Astrocyte (in vitro differentiated cells and primary cell): ENCODE data around the gene VGLL4.

Experiments
- EZH2 ChIP-seq: IDR thresholded peaks from 2 replicates; pipeline ENCODE4 v1.6.1; 2012; ENCODE audit warnings: mild to moderate bottlenecking, low read length, inconsistent platforms; ENCODE audit not compliant: insufficient read depth
- TF ChIP-seq, protein P1 (sequence below): IDR thresholded peaks from 2 replicates; pipeline ENCODE4 v1.5.1; 2011; ENCODE audit warnings: low read depth, mild to moderate bottlenecking, inconsistent platforms, low read length, moderate library complexity; ENCODE audit not compliant: insufficient read depth

DNA sequence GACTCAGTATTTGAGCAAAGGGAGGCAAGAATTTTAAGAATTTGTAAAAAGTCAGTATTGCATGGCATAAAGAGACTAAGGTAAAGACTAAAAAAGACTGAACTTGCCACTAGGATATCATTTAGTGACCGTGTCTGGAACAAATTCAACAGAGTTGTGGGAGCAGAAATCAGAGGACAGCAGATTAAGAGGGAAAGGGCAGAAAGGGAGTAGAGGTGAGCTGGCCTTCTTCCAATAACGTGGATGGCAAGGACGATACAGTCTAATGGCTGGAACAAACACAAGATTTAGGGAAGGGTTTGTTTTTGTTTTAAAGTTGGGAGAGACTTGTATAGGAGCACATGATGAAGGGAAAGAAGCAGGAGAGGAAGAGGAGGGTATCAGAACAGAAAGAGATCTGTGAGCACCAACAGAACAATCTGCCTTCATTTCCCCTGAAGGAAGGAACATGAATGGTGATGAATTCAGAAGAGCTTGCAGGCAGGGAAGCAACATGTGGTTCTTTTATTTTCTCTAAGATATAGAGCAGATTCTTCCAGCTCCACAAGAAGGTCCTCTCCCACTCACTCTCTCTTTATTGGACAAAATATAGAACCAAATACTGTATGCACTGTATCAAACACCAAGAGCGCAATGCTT, 8.6 kb downstream of the VGLL4 start:
- TF ChIP-seq, protein P1, sequence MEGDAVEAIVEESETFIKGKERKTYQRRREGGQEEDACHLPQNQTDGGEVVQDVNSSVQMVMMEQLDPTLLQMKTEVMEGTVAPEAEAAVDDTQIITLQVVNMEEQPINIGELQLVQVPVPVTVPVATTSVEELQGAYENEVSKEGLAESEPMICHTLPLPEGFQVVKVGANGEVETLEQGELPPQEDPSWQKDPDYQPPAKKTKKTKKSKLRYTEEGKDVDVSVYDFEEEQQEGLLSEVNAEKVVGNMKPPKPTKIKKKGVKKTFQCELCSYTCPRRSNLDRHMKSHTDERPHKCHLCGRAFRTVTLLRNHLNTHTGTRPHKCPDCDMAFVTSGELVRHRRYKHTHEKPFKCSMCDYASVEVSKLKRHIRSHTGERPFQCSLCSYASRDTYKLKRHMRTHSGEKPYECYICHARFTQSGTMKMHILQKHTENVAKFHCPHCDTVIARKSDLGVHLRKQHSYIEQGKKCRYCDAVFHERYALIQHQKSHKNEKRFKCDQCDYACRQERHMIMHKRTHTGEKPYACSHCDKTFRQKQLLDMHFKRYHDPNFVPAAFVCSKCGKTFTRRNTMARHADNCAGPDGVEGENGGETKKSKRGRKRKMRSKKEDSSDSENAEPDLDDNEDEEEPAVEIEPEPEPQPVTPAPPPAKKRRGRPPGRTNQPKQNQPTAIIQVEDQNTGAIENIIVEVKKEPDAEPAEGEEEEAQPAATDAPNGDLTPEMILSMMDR = no peak
- no peak for TF ChIP-seq EZH2
